Measurements from ENCODE around the gene PER1. TPM values are rescaled to one million over a fixed set of nuclear protein-coding genes. Genes with fewer than 3 reads are reported as not detected.

PER1 gene
- total RNA-seq, 2 experiments from 2014 or later = 15.4 to 48.0 TPM

GRCh38 chr17:8138672-8139371 is 13.4 kb downstream of the PER1 start:
- H2AFZ ChIP-seq (ENCODE audit: low read length) = peak overlapping the region; percentile 66; the same call in 1 of the 2 replicates
- POLR2A ChIA-PET = interaction anchor here (1.4 to 2.3 kb wide), 2 partner anchors 12 to 19 kb away, joined by 3 to 7 read pairs; no protein-coding TSS in a partner anchor

GRCh38 chr17:8138374-8138671 is 13.9 kb downstream of the PER1 start:
- no peaks in the 10 kb centered on the region for H3K79me2 ChIP-seq (ENCODE audit: insufficient read depth, low read depth, low read length)
- no peak for TF ChIP-seq EZH2phosphoT487 (IDR thresholded peaks at IDR 0.05; ENCODE audit: borderline replicate concordance, low read depth, low read length)
- TF ChIP-seq CTCF (conservative IDR thresholded peaks at IDR 0.05; ENCODE audit: low read length) = no peak
- ChIA-PET CTCF (ENCODE audit: unreplicated experiment) (interaction anchor here (1.0 to 1.5 kb wide), 3 partner anchors 12 to 25 kb away, joined by 3 read pairs; no protein-coding TSS in a partner anchor), POLR2A (interaction anchor here (0.6 to 2.3 kb wide), 4 partner anchors 12 to 720 kb away, joined by 3 to 7 read pairs (median 4); no protein-coding TSS in a partner anchor)
- BruUV-seq (replicated peaks) = no TSS peak
- peak overlapping the region; percentile 89 for H3K4me2 ChIP-seq (ENCODE audit: low read length)
- no peaks in the 10 kb centered on the region for H4K20me1 ChIP-seq (ENCODE audit: insufficient read depth, low read length)
- intact Hi-C loops (cut with micrococcal nuclease; ENCODE audit: unreplicated experiment) = loop anchor here (1.0 to 5.0 kb wide), 2 partner anchors 18 to 164 kb away; no protein-coding TSS in a partner anchor
- no peaks in the 10 kb centered on the region for H3K9me2 ChIP-seq (ENCODE audit: insufficient read depth, low read length)
- peak overlapping the region; percentile 70 for H3K4me3 ChIP-seq (ENCODE audit: low read depth, low read length, poor library complexity, severe bottlenecking)
- H3K4me1 ChIP-seq (ENCODE audit: insufficient read depth, low read length, poor library complexity, severe bottlenecking) = peaks cover 18% of the 10 kb centered on the region
- no peaks in the 10 kb centered on the region for H3K9me3 ChIP-seq (ENCODE audit: low read length)
- H3K36me3 ChIP-seq (ENCODE audit: insufficient read depth, low read length) = peaks cover 23% of the 10 kb centered on the region; the same call in 1 of the 2 replicates
- peak overlapping the region; percentile 66 for H2AFZ ChIP-seq (ENCODE audit: low read length)
- H3K27ac ChIP-seq (ENCODE audit: low read depth, low read length, poor library complexity, severe bottlenecking) = peak overlapping the region; percentile 74
- DNase-seq (ENCODE audit: low spot score) = no peak

More at GRCh38 chr17:8138672-8139371, 13.4 kb downstream of the PER1 start:
- Histone ChIP-seq H3K79me2 (ENCODE audit: insufficient read depth, low read depth, low read length) (no peaks in the 10 kb centered on the region), H3K4me3 (ENCODE audit: low read depth, low read length, poor library complexity, severe bottlenecking) (peak overlapping the region; percentile 70), H3K4me1 (ENCODE audit: insufficient read depth, low read length, poor library complexity, severe bottlenecking) (peaks cover 18% of the 10 kb centered on the region), H3K9me2 (ENCODE audit: insufficient read depth, low read length) (no peaks in the 10 kb centered on the region), H4K20me1 (ENCODE audit: insufficient read depth, low read length) (no peaks in the 10 kb centered on the region), H3K36me3 (ENCODE audit: insufficient read depth, low read length) (peaks cover 25% of the 10 kb centered on the region; the same call in 1 of the 2 replicates), H3K9me3 (ENCODE audit: low read length) (no peaks in the 10 kb centered on the region), H3K4me2 (ENCODE audit: low read length) (peak overlapping the region; percentile 89), H3K27ac (ENCODE audit: low read depth, low read length, poor library complexity, severe bottlenecking) (peak overlapping the region; percentile 74)
- CTCF ChIA-PET (ENCODE audit: unreplicated experiment) = no interaction called here
- intact Hi-C loops (cut with micrococcal nuclease; ENCODE audit: unreplicated experiment) = loop anchor here (1.0 to 5.0 kb wide), 7 partner anchors 12 to 163 kb away; no protein-coding TSS in a partner anchor
- BruUV-seq (replicated peaks) = TSS peak; percentile 84
- DNase-seq (ENCODE audit: low spot score) = peak; percentile 95
- TF ChIP-seq EZH2phosphoT487 (IDR thresholded peaks at IDR 0.05; ENCODE audit: borderline replicate concordance, low read depth, low read length) (no peak), CTCF (conservative IDR thresholded peaks at IDR 0.05; ENCODE audit: low read length) (peak; percentile 93)
